Peyer's patch (tissue), 4 donors: Measurements from ENCODE around the gene TSPAN32.

Experiments
- CTCF ChIP-seq, 6 experiments: fragments of 450-650 bp in 4 of 6; fragments of 200-600 bp in 2 of 6; sonication (generic) in 1 of 6; IDR thresholded peaks; one replicate each; pipeline ENCODE4 v1.5.1; 2017 to 2019; ENCODE audit warnings: antibody characterized with exemption in 6 of 6, mild to moderate bottlenecking in 3 of 6, moderate library complexity in 1 of 6
- POLR2A ChIP-seq, 2 donors: fragments of 450-650 bp; IDR thresholded peaks; one replicate each; pipeline ENCODE4 v1.5.1; 2017; ENCODE audit warnings: antibody characterized with exemption in 2 of 2, mild to moderate bottlenecking in 2 of 2, moderate library complexity in 2 of 2

- no peak for TF ChIP-seq CTCF (IDR thresholded peaks at IDR 0.05)
- TF ChIP-seq POLR2A (IDR thresholded peaks at IDR 0.05) = no peak
Observed at GRCh38 chr11:2308713-2309112, 6.9 kb downstream of the TSPAN32 start.
